ENCODE data around the gene TMEM161A. TPM values are rescaled to one million over a fixed set of nuclear protein-coding genes. Genes with fewer than 3 reads are reported as not detected.
"Not testable (repeated sequence)": the region's sequence is repeated elsewhere in the genome, so short reads cannot be mapped to it uniquely, and the experiment has no call there.

Gene TMEM161A
- total and polyA plus RNA-seq, 11 donors = 12.3 to 29.7 (median 22.1) TPM

DNA sequence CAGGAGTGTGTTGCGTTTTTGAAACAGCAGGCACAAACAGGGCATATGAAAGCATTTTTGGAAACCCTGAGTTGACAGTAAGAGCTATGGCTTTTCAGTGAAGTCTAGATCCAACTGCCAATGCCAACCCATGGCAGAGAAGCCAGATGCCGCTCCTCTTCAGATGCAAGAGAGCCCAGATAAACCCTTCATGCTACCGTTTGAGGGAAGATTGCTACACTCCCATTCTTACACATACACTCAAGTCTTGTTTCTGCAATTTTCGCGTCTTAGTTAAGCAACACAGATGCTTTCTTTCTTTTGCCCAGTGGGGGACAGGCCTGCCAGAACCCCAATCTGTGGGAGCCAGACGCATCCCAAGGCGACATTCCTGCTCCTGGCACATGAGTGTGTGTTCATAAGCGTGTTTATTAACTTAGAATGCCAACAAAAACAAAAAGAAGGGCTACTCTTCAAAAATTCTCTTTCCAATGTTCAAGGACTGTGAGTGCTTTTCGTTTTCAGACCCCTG lies 43.3 kb upstream of the TMEM161A start:
- H3K9me3 ChIP-seq = peaks cover 0 to 6% (median 0%) of the 10 kb centered on the region in 12 donors
- H3K27me3 ChIP-seq = no peaks in the 10 kb centered on the region
- H3K36me3 ChIP-seq = peaks cover 0 to 62% (median 37%) of the 10 kb centered on the region in 9 donors
- H3K4me1 ChIP-seq = no peaks in the 10 kb centered on the region
- intact Hi-C loops (cut with DNase I) = loop anchor here in 1 of 10 donors (10.0 kb wide), 1 partner anchor 163 kb away; no protein-coding TSS in a partner anchor
- WGBS, 4 donors = 92 to 94% (median 94%) methylated on average over 9 of the region's 9 CpGs
- ATAC-seq (no peak), DNase-seq (no peak)
- TF ChIP-seq, protein P1, sequence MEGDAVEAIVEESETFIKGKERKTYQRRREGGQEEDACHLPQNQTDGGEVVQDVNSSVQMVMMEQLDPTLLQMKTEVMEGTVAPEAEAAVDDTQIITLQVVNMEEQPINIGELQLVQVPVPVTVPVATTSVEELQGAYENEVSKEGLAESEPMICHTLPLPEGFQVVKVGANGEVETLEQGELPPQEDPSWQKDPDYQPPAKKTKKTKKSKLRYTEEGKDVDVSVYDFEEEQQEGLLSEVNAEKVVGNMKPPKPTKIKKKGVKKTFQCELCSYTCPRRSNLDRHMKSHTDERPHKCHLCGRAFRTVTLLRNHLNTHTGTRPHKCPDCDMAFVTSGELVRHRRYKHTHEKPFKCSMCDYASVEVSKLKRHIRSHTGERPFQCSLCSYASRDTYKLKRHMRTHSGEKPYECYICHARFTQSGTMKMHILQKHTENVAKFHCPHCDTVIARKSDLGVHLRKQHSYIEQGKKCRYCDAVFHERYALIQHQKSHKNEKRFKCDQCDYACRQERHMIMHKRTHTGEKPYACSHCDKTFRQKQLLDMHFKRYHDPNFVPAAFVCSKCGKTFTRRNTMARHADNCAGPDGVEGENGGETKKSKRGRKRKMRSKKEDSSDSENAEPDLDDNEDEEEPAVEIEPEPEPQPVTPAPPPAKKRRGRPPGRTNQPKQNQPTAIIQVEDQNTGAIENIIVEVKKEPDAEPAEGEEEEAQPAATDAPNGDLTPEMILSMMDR (IDR thresholded peaks at IDR 0.05) = no peak
- no peak for TF ChIP-seq POLR2A (IDR thresholded peaks at IDR 0.05)
- H3K27ac ChIP-seq = no peak overlapping the region
- no peak overlapping the region for H3K4me3 ChIP-seq

GRCh38 chr19:19179548-19180441 lies 41.5 kb upstream of the TMEM161A start:
- no peak for TF ChIP-seq POLR2A (IDR thresholded peaks at IDR 0.05)
- TF ChIP-seq, protein P1 (IDR thresholded peaks at IDR 0.05) = no peak
- H3K27ac ChIP-seq = no peak overlapping the region
- H3K4me1 ChIP-seq = no peaks in the 10 kb centered on the region
- ATAC-seq (no peak), DNase-seq (no peak)
- intact Hi-C loops (cut with DNase I) = loop anchor here in 2 of 10 donors (5.0 to 10.0 kb wide), 3 partner anchors 37 to 165 kb away; no protein-coding TSS in a partner anchor
- no peaks in the 10 kb centered on the region for H3K27me3 ChIP-seq
- peaks cover 0 to 65% (median 35%) of the 10 kb centered on the region in 9 donors for H3K36me3 ChIP-seq
- 84 to 91% (median 87%) methylated on average over 17 of the region's 17 CpGs for WGBS, 4 donors
- H3K4me3 ChIP-seq = no peak overlapping the region
- H3K9me3 ChIP-seq = peaks cover 0 to 6% (median 0%) of the 10 kb centered on the region in 12 donors

DNA sequence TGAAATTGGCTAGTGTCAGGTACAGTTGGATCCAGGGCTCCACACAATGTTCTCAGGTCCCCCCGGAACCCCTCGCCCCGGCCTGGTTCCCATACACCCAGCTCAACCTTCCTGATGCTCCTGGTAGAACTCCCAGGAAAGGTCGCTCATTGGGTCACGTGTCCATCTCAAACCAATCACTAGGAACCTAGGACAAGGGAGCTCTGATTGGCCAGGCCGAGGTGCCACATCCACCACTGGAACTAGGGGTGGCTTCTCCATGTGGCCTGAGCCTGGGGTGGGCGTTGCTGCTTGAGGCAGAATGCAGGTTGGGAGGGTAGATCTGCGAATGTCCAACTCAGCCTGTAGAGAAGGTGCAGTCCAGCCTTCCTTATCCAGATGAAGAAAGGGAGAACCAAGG lies 38.7 kb upstream of the TMEM161A start:
- WGBS, 4 donors = 88 to 92% (median 89%) methylated on average over 8 of the region's 8 CpGs
- no peak for ATAC-seq

GRCh38 chr19:19173243-19173642 lies 35.0 kb upstream of the TMEM161A start:
- DNase-seq; H3K27ac ChIP-seq; ATAC-seq; intact Hi-C loops (cut with DNase I); H3K4me3 ChIP-seq; H3K27me3 ChIP-seq; H3K9me3 ChIP-seq: not testable (repeated sequence)
- Histone ChIP-seq H3K36me3 (peaks cover 0 to 23% (median 8%) of the 10 kb centered on the region in 9 donors), H3K4me1 (peaks cover 0 to 13% (median 6%) of the 10 kb centered on the region in 12 donors)
- WGBS, 4 donors = 85 to 93% (median 89%) methylated on average over 5 of the region's 5 CpGs

More for the DNA sequence above, 38.7 kb upstream of the TMEM161A start:
- intact Hi-C loops (cut with DNase I) = loop anchor here in 2 of 10 donors (5.0 kb wide), 2 partner anchors 35 to 125 kb away; no protein-coding TSS in a partner anchor
- TF ChIP-seq, protein P1 (IDR thresholded peaks at IDR 0.05) = no peak
- TF ChIP-seq POLR2A (IDR thresholded peaks at IDR 0.05) = no peak
- Histone ChIP-seq H3K36me3 (peaks cover 0 to 54% (median 20%) of the 10 kb centered on the region in 9 donors), H3K9me3 (peaks cover 0 to 6% (median 0%) of the 10 kb centered on the region in 12 donors), H3K27ac (no peak overlapping the region), H3K4me3 (no peak overlapping the region), H3K27me3 (no peaks in the 10 kb centered on the region), H3K4me1 (no peaks in the 10 kb centered on the region)
- no peak for DNase-seq

Data from heart left ventricle (tissue), 16 donors.